MM.1S (cell line): Measurements from ENCODE around the gene ZNF565.

ENCODE experiments used
- EZH2 ChIP-seq: fragments of 300-600 bp; sonication (generic); optimal IDR thresholded peaks from 2 replicates; pipeline ENCODE3; 2017; ENCODE audit warnings: low read depth, mild to moderate bottlenecking, antibody characterized with exemption, low read length, mixed read lengths
- EZH2phosphoT487 ChIP-seq: fragments of 300-600 bp; sonication (generic); IDR thresholded peaks from 2 replicates; pipeline ENCODE4 v1.6.1; 2018; ENCODE audit warnings: antibody characterized with exemption, low read length
- TF ChIP-seq, protein P1 (sequence below): fragments of 300-600 bp; sonication (generic); IDR thresholded peaks from 2 replicates; pipeline ENCODE4 v1.5.1; 2016; ENCODE audit warnings: antibody characterized with exemption, low read length, mixed read lengths

- TF ChIP-seq, protein P1, sequence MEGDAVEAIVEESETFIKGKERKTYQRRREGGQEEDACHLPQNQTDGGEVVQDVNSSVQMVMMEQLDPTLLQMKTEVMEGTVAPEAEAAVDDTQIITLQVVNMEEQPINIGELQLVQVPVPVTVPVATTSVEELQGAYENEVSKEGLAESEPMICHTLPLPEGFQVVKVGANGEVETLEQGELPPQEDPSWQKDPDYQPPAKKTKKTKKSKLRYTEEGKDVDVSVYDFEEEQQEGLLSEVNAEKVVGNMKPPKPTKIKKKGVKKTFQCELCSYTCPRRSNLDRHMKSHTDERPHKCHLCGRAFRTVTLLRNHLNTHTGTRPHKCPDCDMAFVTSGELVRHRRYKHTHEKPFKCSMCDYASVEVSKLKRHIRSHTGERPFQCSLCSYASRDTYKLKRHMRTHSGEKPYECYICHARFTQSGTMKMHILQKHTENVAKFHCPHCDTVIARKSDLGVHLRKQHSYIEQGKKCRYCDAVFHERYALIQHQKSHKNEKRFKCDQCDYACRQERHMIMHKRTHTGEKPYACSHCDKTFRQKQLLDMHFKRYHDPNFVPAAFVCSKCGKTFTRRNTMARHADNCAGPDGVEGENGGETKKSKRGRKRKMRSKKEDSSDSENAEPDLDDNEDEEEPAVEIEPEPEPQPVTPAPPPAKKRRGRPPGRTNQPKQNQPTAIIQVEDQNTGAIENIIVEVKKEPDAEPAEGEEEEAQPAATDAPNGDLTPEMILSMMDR, result no peak
- TF ChIP-seq EZH2phosphoT487, result no peak
- TF ChIP-seq EZH2, result no peak
These were observed 62.5 kb downstream of the ZNF565 start for GRCh38 chr19:36152019-36152351.
